Measurements from ENCODE around the gene CNPY2.
"Not testable (repeated sequence)": the region's sequence is repeated elsewhere in the genome, so short reads cannot be mapped to it uniquely, and the experiment has no call there.

The CNPY2 gene

DNA sequence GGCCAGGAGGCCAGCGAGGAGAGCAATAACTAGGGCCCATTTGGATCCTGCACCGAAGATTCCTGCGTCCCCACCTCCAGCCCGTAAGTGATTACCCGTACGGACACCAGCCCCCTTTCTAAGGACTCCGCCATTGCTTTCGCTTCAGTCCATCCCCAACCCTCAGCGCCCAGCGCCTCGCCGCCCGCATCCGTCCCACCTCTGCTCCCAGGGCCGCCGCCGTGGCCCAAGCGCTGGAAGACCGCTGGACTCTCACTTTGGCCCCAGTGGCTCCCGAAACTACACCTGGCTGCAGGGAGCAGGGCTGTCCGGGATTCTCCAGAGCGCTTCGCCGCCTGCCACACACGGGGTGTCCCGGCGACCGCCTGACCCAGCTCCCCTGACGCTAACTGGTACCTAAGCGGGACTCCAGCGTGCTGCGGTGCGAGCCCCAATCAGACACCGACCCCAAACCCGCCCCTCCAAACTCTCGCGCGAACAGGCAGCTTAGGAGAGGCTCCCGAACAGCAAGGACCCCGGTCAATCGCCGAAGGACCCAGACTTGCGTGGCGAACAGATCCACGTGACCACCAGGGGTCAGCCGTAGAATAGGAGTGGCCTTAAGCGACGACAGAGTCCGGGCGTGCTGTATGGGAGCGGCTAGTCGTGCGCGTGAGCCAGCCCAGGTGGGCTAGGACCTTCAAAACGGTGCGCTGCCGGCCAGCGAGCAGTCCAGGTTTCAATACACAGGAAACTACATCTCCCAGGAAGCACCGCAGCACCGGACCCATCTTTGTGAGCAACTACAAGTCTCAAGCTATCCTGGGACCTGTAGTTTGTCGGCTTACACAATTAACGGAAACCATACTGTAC lies at the start of gene CNPY2:
Gene CNPY2 (minus strand): TSS at position 367 of the 852 bp plus-strand sequence. CDS start 771 bp downstream, outside the sequence.
- peak; percentile 99 for DNase-seq (ENCODE audit: low read depth)

DNA sequence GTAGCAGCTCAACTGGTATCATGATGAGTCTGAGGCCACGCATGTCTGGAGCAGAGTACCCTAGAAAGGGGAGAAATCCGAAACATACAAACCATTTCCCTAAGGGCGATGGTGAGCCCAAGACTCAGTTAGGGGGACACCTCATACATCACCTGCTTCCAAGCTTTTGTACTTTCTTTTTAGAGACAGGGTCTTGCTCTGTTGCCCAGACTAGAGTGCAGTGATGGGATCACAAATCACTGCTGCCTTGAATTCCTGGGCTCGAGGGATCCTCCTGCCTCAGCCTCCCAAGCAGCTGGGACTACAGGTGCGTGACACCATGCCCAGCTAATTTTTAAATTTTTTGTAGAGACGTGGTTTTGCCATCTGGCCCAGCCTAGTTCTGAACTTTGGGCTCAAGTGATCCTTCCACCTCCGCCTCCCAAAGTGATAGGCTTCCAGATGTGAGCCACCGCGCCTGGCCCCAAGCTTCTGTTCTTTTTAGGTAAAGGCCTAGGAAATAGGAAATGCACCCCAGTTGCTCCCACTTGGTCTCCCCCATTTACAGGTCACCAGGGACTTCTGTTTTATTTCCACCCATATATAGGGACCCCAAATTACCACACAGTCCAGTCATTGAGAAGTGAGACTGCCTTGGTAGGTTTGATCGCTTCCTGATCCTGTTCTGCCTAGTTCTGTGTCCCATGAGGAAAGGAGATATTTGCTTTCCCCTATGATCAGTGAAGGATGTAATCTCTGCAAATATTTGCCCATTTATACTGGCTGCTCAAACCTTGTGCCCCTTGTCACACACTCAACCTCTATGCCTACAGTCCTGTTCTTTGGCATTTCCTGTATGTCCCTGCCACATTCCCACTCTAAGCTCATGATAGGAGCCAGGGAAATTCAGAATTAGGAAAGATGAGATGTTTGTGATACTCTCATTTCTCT lies 46.6 kb upstream of the CNPY2 start, which contains the start of gene APOF:
Gene APOF (minus strand): TSS at position 728 of the 930 bp plus-strand sequence. CDS start 112 bp downstream, at position 616.
- no peak for DNase-seq (ENCODE audit: low read depth)

DNA sequence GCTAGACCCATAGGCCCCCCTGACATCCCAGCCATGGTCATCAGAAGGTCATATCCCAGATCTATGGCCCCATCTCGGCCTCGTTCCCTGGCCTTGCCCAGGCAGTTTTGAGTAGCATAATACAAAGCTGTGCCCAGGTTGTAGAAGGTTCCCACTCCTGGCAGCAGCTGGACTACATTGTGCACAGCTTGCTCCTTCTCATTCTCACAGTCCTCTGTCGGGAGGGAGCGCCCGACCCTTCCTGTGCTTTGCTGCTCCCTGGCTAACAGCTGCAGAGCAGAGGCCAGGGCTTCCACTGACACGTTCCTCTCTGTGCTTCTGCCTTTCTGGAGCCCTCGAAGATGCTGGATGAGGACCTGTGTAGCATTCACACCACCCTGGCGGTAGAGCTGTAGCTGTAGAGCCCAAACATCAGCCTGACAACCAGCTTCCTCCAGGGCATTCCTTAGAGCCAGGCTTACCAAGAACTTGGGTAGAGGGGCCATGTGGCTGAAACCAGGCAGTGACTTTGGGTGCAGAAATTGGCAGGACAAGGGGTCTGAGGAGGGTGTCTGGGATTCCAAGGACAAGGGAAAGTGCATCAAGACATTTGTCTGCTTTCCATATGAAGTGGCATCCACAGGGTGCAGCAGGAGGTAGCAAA lies 45.8 kb upstream of the CNPY2 start:
- DNase-seq (ENCODE audit: low read depth) = no peak

DNA sequence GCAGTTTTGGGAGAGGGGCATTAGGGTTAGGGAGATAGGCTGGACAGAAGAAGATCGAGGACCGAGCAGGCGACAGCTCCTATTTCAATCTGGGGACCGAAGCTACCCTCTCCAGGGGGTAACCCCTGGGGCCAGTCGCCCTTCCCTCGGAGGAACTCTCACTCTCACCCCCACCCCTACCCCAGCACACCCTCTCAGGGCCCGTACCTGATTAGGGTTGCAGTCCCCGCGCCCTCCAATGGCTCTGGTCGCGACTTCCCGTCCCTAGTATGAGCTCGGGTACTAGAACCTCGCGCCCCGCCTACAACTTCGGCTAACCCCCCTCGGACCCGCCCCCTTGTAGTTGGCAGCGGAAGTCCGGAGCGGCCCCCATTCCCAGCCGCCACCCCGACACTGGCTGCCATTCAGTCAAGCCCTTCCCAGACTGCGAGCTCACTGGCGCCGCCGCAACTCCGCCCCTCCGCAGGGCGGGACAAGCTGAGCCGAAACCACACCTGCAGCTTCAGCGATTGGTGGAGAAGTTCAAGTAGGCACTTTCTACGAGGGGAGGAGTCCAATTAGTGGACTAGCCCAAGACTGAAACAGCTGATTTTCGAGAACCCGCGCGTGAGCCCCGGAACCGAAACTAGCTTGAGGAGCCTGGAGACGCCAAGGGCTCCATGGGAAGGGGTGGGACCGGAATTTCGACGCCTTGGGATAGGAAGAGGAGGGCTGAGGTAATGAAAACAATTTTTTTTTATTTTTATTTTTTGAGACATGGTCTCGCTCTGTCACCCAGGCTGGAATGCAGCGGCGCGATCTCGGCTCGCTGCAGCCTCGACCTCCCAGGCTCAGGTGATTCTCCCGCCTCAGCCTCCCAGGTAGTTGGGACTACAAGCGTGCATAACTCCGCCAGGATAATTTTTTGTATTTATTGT lies 44.3 kb upstream of the CNPY2 start, which contains the start of gene STAT2:
Gene STAT2 (minus strand): TSS at position 257 of the 917 bp plus-strand sequence. CDS start 3,536 bp downstream, outside the sequence.
- peak; percentile 100 for DNase-seq (ENCODE audit: low read depth)

DNA sequence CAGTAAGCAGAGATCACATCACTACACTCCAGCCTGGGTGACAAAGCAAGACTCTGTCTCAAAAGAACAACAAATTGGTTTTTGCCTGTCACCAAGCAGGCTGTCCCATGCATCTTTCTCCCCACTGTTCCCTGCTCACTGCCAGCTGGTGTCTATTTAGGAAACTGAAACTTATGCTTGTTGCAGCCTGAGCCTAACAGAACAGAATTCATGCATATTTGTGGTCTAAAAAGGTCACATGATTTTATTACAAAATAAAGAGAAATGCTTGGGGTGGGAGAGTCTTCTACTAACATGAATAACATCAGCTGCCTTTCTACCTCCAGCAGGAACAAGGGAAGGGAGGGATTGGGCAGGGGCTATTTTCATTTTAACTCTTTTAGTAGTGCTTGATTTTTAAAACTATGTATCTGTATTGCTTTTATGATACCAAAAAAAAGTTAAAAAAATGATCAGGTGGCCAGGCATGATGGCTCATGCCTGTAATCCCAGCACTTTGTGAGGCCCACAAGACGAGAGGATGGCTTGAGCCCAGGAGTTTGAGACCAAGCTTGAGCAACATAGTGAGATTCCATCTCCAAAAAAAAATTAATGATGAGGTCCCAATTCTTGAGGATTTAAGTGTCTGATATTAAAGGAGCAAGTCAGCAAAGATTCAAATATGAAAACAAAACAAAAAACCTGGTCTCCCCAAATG lies 43.2 kb upstream of the CNPY2 start:
- peak; percentile 88 for DNase-seq (ENCODE audit: low read depth)

DNA sequence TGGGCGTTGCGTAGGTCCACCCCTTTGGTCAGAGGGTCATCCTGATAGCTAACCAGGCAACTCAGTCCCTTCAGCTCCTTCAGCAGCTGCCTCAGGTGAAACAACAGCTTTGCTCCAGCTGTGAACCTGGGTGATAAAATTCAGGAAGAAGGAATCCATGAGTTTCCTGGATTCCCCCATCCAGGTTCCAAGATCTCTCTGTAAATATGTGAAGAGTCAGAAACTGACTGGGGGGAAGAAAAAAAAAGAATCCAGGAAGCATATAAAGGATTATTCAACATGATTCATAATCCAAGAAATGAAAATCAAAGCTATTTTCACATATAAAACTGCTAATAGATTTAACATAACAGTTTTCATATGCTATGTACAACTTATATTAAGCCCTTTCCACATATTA lies 35.5 kb upstream of the CNPY2 start:
- DNase-seq (ENCODE audit: low read depth) = no peak

DNA sequence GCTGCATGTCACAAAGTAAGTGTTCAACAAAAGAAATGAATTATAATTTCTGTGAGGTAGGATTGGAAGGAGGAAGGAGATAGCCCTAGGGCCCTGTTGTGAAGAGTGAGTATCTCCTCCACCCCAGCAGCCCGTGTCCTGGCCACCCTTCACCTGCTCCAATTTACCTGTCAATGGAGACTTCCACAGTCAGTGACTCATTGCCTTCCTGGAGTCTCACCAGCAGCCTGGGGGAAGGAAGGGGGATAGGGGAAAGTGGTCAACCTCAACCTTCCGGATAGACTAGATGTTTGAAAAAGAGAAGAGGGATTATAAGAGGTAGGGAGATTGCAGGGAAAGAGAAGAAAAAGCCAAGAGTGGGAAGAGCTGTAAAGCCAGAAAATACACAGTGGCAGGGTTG lies 34.9 kb upstream of the CNPY2 start:
- DNase-seq (ENCODE audit: low read depth) = no peak

DNA sequence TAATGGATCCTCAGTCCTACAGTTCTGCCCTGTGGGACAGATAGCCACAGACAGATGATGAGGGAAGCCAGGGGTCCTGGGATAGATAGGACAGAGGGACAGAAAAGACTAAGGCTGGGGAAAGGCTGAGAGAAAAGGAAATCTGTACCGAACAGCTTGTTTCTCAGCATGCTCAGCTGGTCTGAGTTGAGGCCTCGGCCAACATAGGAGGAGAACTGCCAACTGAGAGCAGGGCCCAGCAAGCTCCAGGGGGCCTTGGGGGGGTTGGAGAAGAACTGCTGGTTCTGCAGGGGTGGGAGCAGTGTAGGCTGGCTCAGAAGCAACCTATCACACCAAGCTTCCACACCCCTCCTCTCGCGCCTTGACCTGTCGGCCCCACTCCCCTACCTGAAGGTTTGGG lies 33.0 kb upstream of the CNPY2 start:
- no peak for DNase-seq (ENCODE audit: low read depth)

DNA sequence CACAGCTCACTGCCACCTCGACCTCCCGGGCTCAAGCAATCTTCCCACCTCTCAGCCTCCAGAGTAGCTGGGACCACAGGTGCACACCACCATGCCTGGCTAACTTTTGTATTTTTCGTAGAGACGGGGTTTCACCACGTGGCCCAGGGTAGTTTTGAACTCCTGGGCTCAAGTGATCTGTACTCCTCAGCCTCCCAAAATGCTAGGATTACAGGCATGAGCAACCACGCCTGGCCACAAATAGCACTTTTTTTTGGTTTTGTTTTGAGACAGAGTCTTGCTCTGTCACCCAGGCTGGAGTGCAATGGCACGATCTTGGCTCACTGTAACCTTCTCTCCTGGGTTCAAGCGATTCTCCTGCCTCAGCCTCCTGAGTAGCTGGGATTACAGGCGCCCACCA lies 31.5 kb upstream of the CNPY2 start:
- DNase-seq (ENCODE audit: low read depth) = not testable (repeated sequence)

DNA sequence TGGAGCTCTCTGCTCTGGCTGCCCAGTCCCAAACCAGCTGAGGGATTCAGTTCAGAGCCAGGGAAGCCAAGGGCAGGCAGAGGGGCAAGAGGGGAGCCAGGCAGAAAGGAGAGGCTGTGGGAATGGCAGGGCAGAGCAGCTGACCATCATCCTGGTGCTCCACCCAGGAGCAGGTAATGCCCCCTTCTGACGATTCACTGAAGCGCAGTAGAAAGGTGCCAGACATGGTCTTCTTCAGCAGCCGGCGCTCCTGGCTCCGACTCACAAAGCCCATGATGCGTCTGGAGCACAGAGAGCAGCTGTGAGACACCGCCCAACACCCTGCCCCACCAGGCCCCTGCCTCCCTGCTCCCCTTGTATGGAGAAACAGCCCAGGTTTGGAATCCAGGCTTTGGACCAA lies 30.9 kb upstream of the CNPY2 start:
- DNase-seq (ENCODE audit: low read depth) = peak; percentile 12

DNA sequence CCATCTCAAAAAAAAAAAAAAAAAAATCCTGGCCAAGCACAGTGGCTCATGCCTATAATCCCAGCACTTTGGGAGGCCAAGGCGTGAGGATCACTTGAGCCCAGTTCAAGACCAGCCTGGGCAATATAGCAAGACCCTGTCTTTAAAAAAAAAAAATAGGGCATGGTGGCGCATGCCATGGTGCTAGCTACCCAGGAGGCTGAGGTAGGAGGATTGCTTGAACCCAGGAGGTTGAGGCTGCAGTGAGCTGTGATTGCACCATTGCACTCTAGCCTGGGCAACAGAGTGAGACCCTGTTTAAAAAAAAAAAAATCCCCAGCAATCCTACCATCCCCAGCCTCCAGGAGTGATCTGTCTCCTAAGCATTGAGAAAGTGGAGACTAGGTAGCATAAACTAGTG lies 26.5 kb upstream of the CNPY2 start:
- not testable (repeated sequence) for DNase-seq (ENCODE audit: low read depth)

DNA sequence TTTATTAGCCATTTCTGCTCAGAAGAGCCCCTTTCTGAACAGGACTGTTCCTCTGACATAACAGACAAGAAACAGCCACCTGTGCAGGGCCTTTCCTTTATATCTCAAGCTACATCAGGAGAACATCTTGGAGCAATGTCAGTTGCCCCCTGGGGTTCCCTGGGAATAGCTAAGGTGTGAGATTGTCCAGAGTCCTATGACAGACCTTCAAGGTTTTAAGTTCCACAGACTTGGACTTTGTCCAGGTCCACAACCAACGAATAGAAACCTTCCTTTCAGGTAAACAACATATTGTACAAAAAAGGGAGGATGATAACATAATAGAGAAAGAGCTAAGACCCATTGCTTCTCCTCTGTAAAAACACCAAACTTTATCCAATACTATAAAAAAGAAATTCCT lies 25.8 kb upstream of the CNPY2 start:
- DNase-seq (ENCODE audit: low read depth) = no peak

DNA sequence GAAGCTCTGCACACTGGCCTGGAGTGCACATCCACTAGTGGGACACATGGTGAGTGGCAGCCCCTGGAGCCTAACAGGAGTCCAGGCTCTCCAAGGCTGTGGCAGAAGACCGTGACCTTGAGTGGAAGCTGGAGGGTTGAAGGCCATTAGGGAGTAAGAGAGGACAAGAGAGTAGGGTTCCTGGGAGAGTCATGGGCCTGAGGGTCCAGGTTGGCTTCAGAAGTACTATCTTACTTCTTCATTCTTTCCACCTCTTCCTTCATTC lies 23.3 kb upstream of the CNPY2 start:
- DNase-seq (ENCODE audit: low read depth) = no peak

DNA sequence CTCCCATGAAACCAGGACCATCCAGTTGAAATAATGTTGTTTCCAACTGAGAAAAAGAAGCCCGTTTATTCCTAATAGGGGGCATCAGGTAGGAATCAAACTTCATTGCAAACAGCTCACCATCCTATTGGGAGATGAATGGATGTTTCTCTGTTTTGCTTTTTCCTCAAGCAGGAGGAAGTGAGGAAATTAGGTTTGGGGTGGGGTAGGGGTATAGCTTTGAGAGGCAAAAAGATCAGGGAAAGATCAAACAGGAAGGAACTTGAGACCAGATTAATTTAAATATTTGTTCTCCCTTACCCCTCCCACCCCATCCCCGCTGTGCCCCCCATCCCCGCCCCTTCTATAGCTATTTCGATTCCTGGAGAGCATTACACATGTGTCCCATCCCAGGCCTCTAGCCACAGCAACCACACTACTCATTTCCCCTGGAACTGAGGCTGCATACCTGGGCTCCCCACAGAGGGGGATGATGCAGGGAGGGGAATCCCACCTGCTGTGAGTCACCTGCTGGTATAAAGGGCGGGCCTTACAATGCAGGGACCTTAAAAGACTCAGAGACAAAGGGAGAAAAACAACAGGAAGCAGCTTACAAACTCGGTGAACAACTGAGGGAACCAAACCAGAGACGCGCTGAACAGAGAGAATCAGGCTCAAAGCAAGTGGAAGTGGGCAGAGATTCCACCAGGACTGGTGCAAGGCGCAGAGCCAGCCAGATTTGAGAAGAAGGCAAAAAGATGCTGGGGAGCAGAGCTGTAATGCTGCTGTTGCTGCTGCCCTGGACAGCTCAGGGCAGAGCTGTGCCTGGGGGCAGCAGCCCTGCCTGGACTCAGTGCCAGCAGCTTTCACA lies 22.7 kb upstream of the CNPY2 start, which contains the start of gene IL23A:
Gene IL23A (plus strand): TSS at position 577 of the 850 bp plus-strand sequence. CDS start 161 bp downstream, at position 738.
- DNase-seq (ENCODE audit: low read depth) = peak; percentile 61

DNA sequence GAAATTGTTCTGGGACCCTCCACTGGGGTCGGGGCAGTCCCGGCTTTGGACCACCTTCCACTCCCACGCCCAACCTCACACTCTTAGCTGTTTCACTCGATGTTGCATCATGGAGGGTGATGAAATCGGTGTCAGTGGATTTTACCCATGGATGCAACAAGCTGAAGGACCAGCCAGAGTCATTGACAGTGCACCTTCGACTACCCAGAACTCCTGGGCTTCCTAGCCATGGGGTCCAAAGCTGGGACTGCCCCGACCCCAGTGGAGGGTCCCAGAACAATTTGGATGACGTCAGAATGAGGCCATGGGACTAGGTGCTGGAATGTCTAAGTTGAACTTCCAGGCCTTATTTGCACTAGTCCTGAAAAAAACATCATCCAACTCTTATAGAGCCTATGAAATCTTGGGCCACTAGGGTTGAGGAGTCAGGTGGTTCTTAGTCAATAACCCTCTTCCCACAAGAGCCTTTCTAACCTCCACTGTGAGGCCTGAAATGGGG lies 22.0 kb upstream of the CNPY2 start:
- DNase-seq (ENCODE audit: low read depth) = peak; percentile 18

DNA sequence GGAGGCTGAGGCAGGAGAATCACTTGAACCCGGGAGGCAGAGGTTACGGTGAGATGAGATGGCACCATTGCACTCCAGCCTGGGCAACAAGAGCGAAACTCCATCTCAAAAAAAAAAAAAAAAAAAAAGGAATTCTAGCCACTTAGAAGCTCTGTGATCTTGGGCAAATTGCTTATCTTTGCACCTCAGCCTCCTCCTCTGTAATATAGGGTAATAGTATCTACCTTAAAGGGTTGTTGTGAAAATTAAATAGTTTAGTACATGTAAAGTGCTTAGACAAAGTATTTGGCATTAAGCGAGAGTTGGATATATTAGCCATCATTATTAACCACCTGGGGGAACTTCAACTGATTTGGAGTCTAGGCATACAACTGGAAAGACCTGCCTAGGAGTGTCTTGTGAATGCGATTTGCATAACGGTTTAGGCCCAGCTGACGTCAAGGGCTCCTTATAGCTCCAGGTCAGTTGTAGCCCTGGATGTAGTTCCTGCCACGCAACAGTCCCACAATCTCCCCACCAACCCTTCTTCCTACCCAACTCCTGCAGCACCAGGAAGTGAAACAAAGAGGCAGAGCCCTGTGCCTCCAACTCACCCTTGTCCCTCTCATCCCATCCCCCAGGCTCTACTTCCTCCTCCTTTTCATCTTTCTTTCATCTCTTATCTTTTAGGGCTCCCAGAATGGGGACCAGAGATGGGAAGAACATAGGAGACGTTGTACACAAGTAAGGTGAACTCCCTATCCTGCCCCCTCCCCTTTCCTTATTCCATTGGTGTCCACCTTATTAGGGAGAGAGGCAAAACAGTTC lies 20.8 kb upstream of the CNPY2 start:
- no peak for DNase-seq (ENCODE audit: low read depth)

DNA sequence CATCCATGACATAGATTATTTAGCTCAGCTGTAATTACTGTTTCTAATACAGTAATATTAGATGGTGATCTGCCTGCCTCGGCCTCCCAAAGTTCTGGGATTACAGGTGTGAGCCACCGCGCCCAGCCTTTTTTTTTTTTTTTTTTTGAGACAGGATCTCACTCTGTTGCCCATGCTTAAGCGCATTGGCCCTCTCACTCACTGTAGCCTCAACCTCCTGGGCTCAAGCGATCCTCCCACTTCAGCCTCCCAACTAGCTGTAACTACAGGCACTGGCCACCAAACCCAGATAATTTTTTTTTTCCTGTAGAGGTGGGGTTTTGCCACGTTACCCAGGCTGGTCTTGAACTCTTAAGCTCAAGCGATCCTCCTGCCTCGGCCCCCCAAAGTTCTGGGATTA lies 19.7 kb upstream of the CNPY2 start:
- DNase-seq (ENCODE audit: low read depth) = not testable (repeated sequence)

DNA sequence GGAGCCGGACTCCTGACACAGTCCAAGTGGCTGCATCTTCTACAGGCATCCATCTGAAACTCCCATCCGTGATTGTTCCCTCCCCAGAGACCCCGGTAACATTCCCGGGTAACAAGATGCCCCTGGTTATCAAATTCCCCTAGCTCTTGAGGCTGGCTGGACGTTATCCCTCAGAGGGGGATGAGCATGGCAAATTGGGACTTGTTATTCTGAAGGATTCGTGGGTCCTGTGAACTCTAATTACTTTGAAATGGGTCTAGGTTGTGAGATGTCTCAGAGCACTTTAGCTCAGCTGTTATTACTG lies 18.7 kb upstream of the CNPY2 start:
- DNase-seq (ENCODE audit: low read depth) = no peak
